SK-N-SH treated with all-trans-retinoic acid at 6 μM for 48 hours (cell line): ENCODE measurements around the gene ARMC7.

Source experiments
- ATAC-seq: fragments of 200-7000 bp; cut with Tn5 transposase; 3 replicates; pipeline ENCODE4 v1.9.1; 2020; ENCODE audit warnings: mild to moderate bottlenecking, moderate library complexity
- ARNTL ChIP-seq: fragments of 450-650 bp; formaldehyde crosslinking; IDR thresholded peaks from 2 replicates; pipeline ENCODE4 v1.5.0; 2020; ENCODE audit warnings: low read depth, mild to moderate bottlenecking, moderate library complexity, borderline replicate concordance
- BACH2 ChIP-seq: fragments of 250-450 bp; sonication (Bioruptor Pico); IDR thresholded peaks from 2 replicates; pipeline ENCODE4 v1.9.0; 2021; ENCODE audit warnings: mild to moderate bottlenecking, borderline replicate concordance
- CSDC2 ChIP-seq: fragments of 250-450 bp; sonication (Bioruptor Pico); IDR thresholded peaks from 2 replicates; pipeline ENCODE4 v1.5.0; 2020; ENCODE audit warnings: mild to moderate bottlenecking, moderate library complexity
- ESRRG ChIP-seq: fragments of 250-450 bp; sonication (Bioruptor Pico); IDR thresholded peaks from 2 replicates; pipeline ENCODE4 v1.6.1; 2021; ENCODE audit warnings: mild to moderate bottlenecking
- GLIS3 ChIP-seq: fragments of 250-450 bp; sonication (Bioruptor Pico); IDR thresholded peaks from 2 replicates; pipeline ENCODE4 v1.5.0; 2020; ENCODE audit warnings: mild to moderate bottlenecking, moderate library complexity
- ISL1 ChIP-seq: fragments of 250-450 bp; sonication (Bioruptor Pico); IDR thresholded peaks from 2 replicates; pipeline ENCODE4 v2.1.2; 2022; ENCODE audit warnings: mild to moderate bottlenecking, moderate library complexity
- OSR1 ChIP-seq: fragments of 250-450 bp; sonication (Bioruptor Pico); IDR thresholded peaks from 2 replicates; pipeline ENCODE4 v1.8.0; 2022; ENCODE audit warnings: moderate library complexity, mild to moderate bottlenecking, inconsistent platforms
- PPARA ChIP-seq: fragments of 250-450 bp; sonication (Bioruptor Pico); IDR thresholded peaks from 2 replicates; pipeline ENCODE4 v1.5.0; 2020; ENCODE audit warnings: mild to moderate bottlenecking, borderline replicate concordance
- SNAI2 ChIP-seq: fragments of 250-450 bp; sonication (Bioruptor Pico); IDR thresholded peaks from 2 replicates; pipeline ENCODE4 v1.5.0; 2020; ENCODE audit warnings: mild to moderate bottlenecking, moderate library complexity
- TCF4 ChIP-seq: fragments of 250-450 bp; sonication (Bioruptor Pico); IDR thresholded peaks from 2 replicates; pipeline ENCODE4 v1.8.0; 2021; ENCODE audit warnings: mild to moderate bottlenecking, moderate library complexity, borderline replicate concordance
- TOX ChIP-seq: fragments of 250-450 bp; sonication (Bioruptor Pico); IDR thresholded peaks from 2 replicates; pipeline ENCODE4 v1.8.0; 2021; ENCODE audit warnings: mild to moderate bottlenecking, moderate library complexity, borderline replicate concordance
- TSHZ2 ChIP-seq: fragments of 250-450 bp; sonication (Bioruptor Pico); IDR thresholded peaks from 2 replicates; pipeline ENCODE4 v1.5.0; 2020; ENCODE audit warnings: mild to moderate bottlenecking, moderate library complexity
- ZC3H10 ChIP-seq: fragments of 250-450 bp; sonication (Bioruptor Pico); IDR thresholded peaks from 2 replicates; pipeline ENCODE4 v1.5.1; 2021; ENCODE audit warnings: mild to moderate bottlenecking, moderate library complexity
- ZFP3 ChIP-seq: fragments of 250-450 bp; sonication (Bioruptor Pico); IDR thresholded peaks from 2 replicates; pipeline ENCODE4 v1.5.0; 2020; ENCODE audit warnings: mild to moderate bottlenecking, moderate library complexity
- ZFP30 ChIP-seq: fragments of 450-650 bp; formaldehyde crosslinking; IDR thresholded peaks from 2 replicates; pipeline ENCODE4 v1.5.0; 2022; ENCODE audit warnings: mild to moderate bottlenecking, moderate library complexity
- ZNF565 ChIP-seq: fragments of 450-650 bp; formaldehyde crosslinking; conservative IDR thresholded peaks from 2 replicates; pipeline ENCODE4 v1.5.0; 2020; ENCODE audit warnings: low read depth, mild to moderate bottlenecking, moderate library complexity
- ZNF70 ChIP-seq: fragments of 450-650 bp; formaldehyde crosslinking; IDR thresholded peaks from 2 replicates; pipeline ENCODE4 v1.5.0; 2020; ENCODE audit warnings: mild to moderate bottlenecking, moderate library complexity
- ZNF8 ChIP-seq: fragments of 450-650 bp; formaldehyde crosslinking; IDR thresholded peaks from 2 replicates; pipeline ENCODE4 v1.5.0; 2020; ENCODE audit warnings: mild to moderate bottlenecking, moderate library complexity
- TF ChIP-seq, protein P1 (sequence below): fragments of 250-450 bp; sonication (Bioruptor Pico); IDR thresholded peaks from 2 replicates; pipeline ENCODE4 v1.8.0; 2021; ENCODE audit warnings: low read depth, mild to moderate bottlenecking, moderate library complexity, borderline replicate concordance
- TF ChIP-seq, protein P2 (sequence below): fragments of 250-450 bp; sonication (Bioruptor Pico); IDR thresholded peaks from 2 replicates; pipeline ENCODE4 v1.5.1; 2020; ENCODE audit warnings: low read depth, mild to moderate bottlenecking, moderate library complexity
- TF ChIP-seq, protein P3 (sequence below): fragments of 250-450 bp; sonication (Bioruptor Pico); IDR thresholded peaks from 2 replicates; pipeline ENCODE4 v1.8.0; 2020; ENCODE audit warnings: mild to moderate bottlenecking, moderate library complexity, borderline replicate concordance
- TF ChIP-seq, protein P4 (sequence below): fragments of 250-450 bp; sonication (Bioruptor Pico); IDR thresholded peaks from 2 replicates; pipeline ENCODE4 v1.5.1; 2021; ENCODE audit warnings: mild to moderate bottlenecking, moderate library complexity

The ARMC7 gene

GRCh38 chr17:75152523-75152921 is 42.8 kb downstream of the ARMC7 start:
- ATAC-seq = no peak
- TF ChIP-seq, protein P1, sequence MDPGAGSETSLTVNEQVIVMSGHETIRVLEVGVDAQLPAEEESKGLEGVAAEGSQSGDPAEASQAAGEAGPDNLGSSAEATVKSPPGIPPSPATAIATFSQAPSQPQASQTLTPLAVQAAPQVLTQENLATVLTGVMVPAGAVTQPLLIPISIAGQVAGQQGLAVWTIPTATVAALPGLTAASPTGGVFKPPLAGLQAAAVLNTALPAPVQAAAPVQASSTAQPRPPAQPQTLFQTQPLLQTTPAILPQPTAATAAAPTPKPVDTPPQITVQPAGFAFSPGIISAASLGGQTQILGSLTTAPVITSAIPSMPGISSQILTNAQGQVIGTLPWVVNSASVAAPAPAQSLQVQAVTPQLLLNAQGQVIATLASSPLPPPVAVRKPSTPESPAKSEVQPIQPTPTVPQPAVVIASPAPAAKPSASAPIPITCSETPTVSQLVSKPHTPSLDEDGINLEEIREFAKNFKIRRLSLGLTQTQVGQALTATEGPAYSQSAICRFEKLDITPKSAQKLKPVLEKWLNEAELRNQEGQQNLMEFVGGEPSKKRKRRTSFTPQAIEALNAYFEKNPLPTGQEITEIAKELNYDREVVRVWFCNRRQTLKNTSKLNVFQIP (CRISPR knock-in tag) = no peak
- TF ChIP-seq BACH2 (CRISPR knock-in tag) (no peak), ESRRG (no peak), TCF4 (CRISPR knock-in tag) (no peak), CSDC2 (CRISPR knock-in tag) (no peak), TOX (CRISPR knock-in tag) (no peak), TSHZ2 (CRISPR knock-in tag) (no peak), GLIS3 (CRISPR knock-in tag) (no peak), ZC3H10 (CRISPR knock-in tag) (no peak), ZFP3 (CRISPR knock-in tag) (no peak), ZNF8 (CRISPR knock-in tag) (no peak), SNAI2 (CRISPR knock-in tag) (no peak), ZFP30 (CRISPR knock-in tag) (no peak), ZNF70 (CRISPR knock-in tag) (no peak), ARNTL (CRISPR knock-in tag) (no peak), PPARA (no peak)
- TF ChIP-seq, protein P2, sequence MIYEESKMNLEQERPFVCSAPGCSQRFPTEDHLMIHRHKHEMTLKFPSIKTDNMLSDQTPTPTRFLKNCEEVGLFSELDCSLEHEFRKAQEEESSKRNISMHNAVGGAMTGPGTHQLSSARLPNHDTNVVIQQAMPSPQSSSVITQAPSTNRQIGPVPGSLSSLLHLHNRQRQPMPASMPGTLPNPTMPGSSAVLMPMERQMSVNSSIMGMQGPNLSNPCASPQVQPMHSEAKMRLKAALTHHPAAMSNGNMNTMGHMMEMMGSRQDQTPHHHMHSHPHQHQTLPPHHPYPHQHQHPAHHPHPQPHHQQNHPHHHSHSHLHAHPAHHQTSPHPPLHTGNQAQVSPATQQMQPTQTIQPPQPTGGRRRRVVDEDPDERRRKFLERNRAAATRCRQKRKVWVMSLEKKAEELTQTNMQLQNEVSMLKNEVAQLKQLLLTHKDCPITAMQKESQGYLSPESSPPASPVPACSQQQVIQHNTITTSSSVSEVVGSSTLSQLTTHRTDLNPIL (CRISPR knock-in tag) = no peak
- TF ChIP-seq, protein P3, sequence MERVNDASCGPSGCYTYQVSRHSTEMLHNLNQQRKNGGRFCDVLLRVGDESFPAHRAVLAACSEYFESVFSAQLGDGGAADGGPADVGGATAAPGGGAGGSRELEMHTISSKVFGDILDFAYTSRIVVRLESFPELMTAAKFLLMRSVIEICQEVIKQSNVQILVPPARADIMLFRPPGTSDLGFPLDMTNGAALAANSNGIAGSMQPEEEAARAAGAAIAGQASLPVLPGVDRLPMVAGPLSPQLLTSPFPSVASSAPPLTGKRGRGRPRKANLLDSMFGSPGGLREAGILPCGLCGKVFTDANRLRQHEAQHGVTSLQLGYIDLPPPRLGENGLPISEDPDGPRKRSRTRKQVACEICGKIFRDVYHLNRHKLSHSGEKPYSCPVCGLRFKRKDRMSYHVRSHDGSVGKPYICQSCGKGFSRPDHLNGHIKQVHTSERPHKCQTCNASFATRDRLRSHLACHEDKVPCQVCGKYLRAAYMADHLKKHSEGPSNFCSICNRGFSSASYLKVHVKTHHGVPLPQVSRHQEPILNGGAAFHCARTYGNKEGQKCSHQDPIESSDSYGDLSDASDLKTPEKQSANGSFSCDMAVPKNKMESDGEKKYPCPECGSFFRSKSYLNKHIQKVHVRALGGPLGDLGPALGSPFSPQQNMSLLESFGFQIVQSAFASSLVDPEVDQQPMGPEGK = no peak
- TF ChIP-seq, protein P4, sequence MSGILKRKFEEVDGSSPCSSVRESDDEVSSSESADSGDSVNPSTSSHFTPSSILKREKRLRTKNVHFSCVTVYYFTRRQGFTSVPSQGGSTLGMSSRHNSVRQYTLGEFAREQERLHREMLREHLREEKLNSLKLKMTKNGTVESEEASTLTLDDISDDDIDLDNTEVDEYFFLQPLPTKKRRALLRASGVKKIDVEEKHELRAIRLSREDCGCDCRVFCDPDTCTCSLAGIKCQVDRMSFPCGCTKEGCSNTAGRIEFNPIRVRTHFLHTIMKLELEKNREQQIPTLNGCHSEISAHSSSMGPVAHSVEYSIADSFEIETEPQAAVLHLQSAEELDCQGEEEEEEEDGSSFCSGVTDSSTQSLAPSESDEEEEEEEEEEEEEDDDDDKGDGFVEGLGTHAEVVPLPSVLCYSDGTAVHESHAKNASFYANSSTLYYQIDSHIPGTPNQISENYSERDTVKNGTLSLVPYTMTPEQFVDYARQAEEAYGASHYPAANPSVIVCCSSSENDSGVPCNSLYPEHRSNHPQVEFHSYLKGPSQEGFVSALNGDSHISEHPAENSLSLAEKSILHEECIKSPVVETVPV (CRISPR knock-in tag) = no peak

DNA sequence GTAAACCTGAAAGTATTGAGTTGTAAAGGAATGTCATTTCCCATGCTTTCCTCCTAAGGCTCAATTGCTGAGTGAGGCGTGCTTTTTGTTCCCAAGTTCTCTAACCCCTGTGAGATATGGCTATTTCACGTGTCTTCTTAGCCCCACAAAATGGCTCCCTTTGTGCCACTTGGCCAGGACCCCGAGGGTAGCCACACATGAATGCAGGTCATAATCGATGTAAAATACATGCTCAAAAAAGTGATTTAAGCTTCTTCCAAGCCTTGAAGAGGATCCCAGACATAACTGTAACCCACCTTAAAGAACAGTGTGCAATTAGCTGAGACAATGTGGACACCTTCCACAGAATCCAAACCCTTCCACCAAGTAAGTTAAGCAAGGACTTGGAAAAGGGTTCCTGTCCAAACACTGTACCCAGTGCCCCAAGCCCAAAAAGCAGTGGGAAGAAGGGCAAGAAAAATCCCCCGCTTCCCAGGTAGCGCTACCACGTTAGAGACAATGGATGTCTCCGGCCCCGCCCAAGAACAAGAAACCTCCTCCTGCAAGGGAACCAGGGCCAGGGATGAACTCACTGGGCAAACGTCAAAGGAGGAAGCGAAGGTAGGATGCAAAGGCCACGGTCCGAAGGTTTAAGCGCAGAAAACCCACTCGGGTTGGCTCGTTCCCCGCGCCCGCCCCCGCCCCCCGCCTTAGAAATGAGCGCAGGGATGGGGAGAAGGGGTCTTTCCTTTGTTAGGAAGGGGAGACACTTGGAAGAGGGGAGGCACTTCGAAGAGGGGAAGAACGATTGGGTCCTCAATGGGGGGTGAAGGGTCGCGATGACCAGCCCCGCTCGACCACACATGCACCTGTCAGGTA is 43.4 kb downstream of the ARMC7 start:
- TF ChIP-seq ZNF565 (CRISPR knock-in tag) (no peak; the same call in 1 of the 2 replicates), OSR1 (no peak), BACH2 (CRISPR knock-in tag) (no peak), SNAI2 (CRISPR knock-in tag) (0 out of 2 replicates have a peak, but pooled peaks have one; percentile 12), ISL1 (no peak; the same call in 1 of the 2 replicates), ZNF70 (CRISPR knock-in tag) (no peak), ZFP3 (CRISPR knock-in tag) (no peak)
- TF ChIP-seq, protein P3 = 0 out of 2 replicates have a peak, but pooled peaks have one; percentile 33
- ATAC-seq = peak; percentile 57
